NCI-H187 treated with DMSO at 0.1 percent for 48 hours (cell line): Measurements from ENCODE around the gene SLC7A8.
"Not testable (repeated sequence)": the region's sequence is repeated elsewhere in the genome, so short reads cannot be mapped to it uniquely, and the experiment has no call there.

ENCODE experiments used
- DNase-seq: peaks from one replicate; lab custom pipeline; 2025; lab: John Stamatoyannopoulos, UW

SLC7A8 gene

DNA sequence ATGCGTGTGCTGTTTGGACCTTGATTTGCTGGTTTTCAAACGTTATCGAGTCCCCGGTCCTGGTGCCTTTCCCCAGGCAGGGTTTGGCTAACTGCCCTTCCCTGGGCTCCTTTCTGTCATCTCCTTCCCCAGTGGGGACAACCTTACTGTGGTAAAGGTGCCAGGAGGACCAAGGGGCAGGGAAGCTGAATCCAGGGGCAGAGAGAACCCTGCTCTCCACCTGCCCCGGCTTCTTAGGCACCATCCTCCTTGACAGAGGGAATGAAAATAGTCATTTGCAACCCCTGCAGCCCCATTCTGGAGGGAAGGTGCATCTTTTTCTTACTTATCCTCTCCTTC, 69.4 kb downstream of the SLC7A8 start:
- DNase-seq, result no peak

- DNase-seq, result no peak
Measured at GRCh38 chr14:23113431-23114119, 69.9 kb downstream of the SLC7A8 start.

DNA sequence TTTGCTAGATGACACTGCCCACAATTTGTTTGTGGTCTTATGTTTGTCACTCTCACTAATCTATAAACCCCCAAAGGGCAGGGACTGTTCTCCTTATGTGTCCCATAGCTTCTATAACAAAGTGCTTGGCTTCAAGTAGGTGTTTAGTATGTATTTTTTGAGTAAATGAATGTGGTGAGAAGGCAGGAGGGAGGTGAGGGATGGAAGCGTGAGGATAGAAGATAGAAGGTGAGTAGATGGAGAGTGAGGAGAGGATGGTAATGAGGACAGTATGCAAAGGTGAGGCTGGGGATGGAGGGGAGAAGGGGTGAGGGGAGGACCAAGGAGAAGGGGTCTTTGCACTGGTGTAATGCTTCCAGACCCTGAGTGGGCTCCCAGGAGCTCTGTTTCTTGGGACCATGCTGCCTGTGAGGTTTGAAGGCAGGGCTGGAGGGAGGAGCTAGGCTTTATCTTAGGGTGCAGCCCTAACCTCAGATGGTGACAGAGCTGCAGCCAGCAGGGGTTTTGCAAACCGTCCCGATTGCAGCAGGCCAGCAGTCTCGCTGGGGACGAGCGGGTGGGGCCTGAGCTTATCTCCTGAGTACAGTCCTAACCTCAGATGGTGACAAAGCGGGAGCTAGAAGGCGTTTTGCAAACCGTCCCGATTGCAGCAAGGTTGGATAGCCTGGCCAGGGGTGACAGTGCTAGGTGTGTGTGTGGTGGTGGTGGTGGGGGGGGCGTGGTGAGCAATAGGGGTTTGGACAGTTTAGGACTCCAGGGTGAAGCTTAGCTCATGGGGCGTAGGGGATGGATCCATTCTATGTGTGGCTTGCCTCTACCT, 70.9 kb downstream of the SLC7A8 start:
- DNase-seq, result no peak

GRCh38 chr14:23110579-23111365, 72.7 kb downstream of the SLC7A8 start:
- DNase-seq, result no peak

DNA sequence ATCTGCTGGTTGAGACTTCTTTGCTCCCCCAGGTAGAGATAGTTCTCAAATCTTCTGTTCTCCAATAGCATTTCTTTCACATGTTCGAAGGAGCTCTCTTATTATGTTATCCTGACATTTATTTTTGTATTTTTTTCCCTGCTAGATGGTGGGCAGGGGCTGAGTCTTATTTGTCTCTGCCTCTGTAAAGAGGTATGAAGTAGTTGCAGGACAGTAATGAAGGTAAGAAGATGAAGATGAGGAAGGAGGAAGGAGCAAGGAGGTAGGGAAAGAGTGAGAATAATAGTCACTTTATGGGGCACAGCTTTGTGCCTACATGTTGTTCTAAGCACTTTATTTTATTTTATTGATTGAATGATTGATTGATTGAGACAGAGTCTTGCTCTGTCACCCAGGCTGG, 73.7 kb downstream of the SLC7A8 start:
- no peak for DNase-seq

DNA sequence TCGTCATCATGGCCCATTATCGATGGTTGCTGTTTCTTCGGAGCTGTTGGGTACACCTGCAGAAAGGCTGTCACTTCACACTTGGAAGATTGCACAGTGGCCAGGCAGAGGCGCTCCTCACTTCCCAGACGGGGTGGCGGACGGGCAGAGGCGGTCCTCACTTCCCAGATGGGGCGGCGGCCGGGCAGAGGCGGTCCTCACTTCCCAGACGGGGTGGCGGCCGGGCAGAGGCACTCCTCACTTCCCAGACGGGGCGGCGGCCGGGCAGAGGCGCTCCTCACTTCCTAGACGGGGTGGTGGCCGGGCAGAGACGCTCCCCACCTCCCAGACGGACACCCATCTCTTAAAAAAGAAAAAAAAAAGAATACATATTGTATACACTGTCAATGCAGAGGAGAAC, 75.3 kb downstream of the SLC7A8 start:
- not testable (repeated sequence) for DNase-seq

DNA sequence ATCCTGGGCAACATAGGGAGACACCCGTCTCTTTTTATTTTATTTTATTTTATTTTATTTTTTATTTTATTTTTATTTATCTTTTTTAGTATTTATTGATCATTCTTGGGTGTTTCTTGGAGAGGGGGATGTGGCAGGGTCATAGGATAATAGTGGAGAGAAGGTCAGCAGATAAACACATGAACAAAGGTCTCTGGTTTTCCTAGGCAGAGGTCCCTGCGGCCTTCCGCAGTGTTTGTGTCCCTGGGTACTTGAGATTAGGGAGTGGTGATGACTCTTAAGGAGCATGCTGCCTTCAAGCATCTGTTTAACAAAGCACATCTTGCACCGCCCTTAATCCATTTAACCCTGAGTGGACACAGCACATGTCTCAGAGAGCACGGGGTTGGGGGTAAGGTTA, 75.8 kb downstream of the SLC7A8 start:
- DNase-seq, result not testable (repeated sequence)

DNA sequence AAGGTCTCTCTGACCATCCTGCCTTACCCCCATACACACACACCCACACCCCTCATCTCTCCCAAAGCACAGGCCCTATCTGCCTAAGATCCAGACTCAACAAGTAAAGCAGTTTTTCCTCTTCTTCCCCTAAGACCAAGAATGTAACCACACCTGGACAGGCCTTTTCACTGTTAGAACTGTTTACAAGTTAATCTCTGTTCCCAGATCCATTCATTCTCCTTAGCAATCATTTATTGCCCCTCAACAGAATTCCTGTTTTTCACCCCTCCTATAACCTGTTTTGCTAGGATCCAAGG, 76.8 kb downstream of the SLC7A8 start:
- no peak for DNase-seq

GRCh38 chr14:23105348-23105824, 78.1 kb downstream of the SLC7A8 start:
- DNase-seq, result no peak

DNA sequence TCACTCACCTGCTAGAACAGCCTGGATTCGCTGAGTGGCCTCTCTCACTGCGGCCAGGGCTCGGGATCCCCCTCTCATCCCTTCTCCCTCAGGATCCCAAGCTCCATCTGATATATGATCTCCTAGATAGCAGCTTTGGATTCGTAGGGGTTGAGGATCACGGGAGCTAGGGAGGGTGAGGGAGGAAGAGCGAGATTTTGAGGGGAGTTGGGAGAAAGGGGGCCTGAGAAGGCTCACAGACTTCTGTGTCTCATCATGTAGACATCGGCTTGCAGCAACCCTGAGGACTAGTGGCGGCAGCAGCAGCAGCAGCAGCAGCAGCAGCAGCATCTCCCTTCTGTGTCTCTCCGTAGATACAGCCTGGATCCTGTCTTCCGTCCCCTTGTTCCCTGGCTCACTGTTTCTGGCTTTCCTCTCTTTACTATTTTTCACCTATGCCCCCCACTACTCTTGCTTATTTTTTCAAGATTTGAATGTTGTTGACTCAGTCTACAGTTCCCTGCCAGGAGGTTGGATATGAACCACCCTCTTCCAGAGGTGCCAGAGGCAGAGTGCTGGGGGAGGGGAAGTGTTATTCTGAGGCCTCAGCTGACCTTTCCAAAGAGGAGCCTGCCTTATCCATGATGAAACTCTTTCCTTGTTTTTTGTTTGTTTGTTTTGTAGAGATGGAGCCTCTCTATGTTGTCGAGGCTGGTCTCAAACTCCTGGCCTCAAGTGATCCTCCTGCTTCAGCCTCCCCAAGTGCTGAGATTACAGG, 78.7 kb downstream of the SLC7A8 start, which contains the start of gene CIROP:
TSS of gene CIROP (minus strand) at position 399 of the 757 bp plus-strand sequence. CDS start at position 330, 69 bp downstream.
- DNase-seq, result no peak

DNA sequence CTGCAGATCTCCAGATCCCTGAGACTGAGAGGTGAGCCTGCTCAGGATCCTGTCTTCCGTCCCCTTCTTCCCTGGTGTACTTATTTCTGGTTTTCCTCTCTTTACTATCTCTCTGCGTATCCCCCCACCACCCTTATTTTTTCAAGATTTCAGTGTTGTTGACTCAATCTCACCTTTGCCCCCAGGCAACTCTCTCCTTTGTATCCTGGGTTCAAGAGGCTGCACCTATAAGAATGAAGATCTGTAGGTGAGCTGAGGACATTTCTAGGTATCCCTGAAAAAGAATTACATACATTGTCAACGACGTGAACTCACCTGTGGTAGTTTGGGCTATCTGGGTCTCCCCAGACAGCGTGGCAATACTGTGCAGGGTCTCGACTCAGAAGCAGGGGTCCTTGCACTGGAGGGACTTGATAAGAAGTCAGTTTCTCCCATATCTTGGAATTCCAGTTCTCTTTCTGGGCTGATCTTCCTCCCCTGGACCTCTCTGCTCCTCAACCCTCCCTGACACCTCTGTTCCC, 79.3 kb downstream of the SLC7A8 start:
- DNase-seq, result no peak

GRCh38 chr14:23103581-23103980, 79.9 kb downstream of the SLC7A8 start:
- no peak for DNase-seq

- no peak for DNase-seq
Measured at GRCh38 chr14:23102801-23103200, 80.7 kb downstream of the SLC7A8 start.

GRCh38 chr14:23101986-23102625, 81.4 kb downstream of the SLC7A8 start:
- no peak for DNase-seq

DNA sequence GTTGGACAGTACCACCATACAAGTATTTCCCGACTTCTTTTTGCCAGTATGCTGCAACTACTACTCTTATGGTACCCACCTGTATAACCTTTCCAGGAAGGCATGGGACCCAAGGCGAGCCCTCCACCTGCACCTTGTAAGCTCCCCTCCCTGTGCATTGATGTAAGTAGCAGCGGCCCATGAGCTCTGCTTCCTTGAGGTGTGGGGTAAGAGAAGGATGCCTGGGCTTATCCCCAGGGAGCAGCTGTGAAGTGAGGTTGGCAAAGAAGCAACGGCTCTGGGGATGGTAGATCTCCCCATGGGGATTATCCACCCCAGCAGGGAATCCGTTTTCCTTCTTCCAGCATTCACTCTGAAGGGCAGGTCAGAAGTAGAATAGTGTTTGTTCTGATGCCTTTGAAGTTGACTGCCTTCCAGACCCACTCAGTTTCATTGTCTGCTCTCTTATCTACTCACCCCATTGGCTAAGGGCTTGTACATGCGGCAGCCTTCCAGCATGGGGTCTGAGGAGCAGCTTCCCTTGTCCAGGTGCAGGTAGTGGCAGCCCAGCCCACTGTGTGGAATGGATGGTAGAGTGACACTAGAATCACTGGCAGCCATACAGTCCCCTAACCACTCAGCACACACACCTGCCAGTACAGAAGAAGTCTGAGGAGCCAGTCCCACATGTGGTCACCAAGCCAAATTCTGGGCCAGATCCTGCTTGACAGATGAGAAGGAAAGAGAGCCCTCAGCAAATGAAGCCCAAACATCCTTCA, 82.1 kb downstream of the SLC7A8 start:
- DNase-seq, result no peak

GRCh38 chr14:23099212-23099861, 84.1 kb downstream of the SLC7A8 start:
- no peak for DNase-seq

GRCh38 chr14:23097786-23098185, 85.7 kb downstream of the SLC7A8 start:
- DNase-seq, result no peak

DNA sequence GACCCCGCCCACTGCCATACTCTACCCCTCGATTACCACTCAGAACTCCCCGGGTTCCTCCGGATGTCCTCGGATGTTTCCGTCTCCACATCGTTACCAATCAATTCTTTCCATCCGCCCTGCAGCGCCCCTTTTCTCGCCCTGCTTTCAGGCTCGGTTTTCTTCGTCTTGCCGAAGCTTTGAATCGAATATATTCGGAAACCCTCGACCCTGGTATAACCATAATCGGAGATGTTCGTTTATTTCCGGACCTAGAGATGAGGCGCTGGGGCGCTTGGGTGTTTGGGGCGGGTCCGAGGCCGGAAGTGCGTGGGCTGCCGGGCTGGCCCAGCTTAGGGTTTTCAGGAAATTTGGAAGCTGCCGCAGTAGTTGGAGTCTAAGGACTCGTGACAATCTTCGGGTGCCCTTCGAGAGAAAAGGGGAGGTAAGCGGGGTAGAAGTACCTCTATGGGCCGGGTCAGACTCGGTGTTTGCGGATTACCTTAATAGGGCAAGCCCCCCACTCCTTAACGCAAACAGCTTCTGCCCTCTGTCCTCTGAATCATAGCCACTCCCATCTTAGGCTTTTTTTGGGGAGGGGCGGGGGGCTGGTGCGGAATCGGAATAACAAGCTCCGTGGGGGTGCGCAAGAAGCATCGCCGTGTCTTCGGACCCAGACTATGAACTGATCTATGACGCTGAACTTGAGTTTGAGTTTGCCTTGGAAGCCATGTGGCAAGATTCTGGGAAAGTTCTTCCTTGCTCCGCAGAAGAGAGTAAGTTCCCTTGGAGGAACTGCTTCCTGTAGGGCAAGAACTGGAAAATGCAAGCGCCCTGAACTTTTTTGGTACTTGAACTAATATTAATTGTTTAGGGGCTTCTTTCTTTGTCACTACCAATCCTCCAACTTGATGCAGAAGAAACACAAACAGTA, 88.0 kb downstream of the SLC7A8 start, which contains the start of gene C14orf119:
TSS of gene C14orf119 (plus strand) at position 310 of the 913 bp plus-strand sequence. CDS start 2,154 bp downstream, outside the sequence.
- DNase-seq, result no peak
